Astrocyte of the cerebellum (primary cell): Measurements from ENCODE around the gene QDPR.

Experiments used
- DNase-seq: peaks from one replicate; pipeline ENCODE4 v3.0.0-alpha.2; 2011; ENCODE audit warnings: low read depth
- H3K4me3 ChIP-seq: 2 replicates; pipeline ENCODE4 v1.5.1; 2011; ENCODE audit warnings: mild to moderate bottlenecking, low read depth, low read length, moderate library complexity
- CTCF ChIP-seq: IDR thresholded peaks from 2 replicates; pipeline ENCODE4 v1.5.1; 2012; ENCODE audit warnings: low read length, low read depth, moderate library complexity, mild to moderate bottlenecking; ENCODE audit errors: missing control alignments
- in situ Hi-C: cut with HindIII; loops from 2 replicates; pipeline ENCODE4 v1.10.0; 2017; ENCODE audit warnings: low sequenced_read_pairs

QDPR gene

DNA sequence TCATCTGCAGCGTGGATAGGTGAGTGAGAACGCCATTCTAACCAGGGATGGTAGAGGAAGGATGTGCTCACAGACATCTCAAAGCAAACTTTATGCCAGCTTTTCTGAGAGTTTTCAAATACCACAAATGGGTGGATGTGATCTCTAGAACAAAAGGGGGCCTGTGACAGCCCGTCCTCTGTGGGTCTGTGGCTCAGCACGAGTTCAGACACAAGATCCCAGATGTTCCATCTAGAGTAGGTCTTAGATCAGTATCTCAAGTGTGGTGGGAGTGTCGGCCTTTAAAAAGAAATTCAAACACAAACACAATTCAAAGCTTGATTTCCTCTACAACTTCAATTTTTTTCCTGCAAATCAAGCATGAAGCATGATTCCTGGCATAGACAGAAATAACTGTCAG, 22.8 kb downstream of the QDPR start:
- TF ChIP-seq CTCF: no peak
- no peak overlapping the region for H3K4me3 ChIP-seq
- no peak for DNase-seq
- in situ Hi-C loops: no loop called here

- no peak for TF ChIP-seq CTCF
- no peak for DNase-seq
- in situ Hi-C loops: no loop called here
- no peak overlapping the region for H3K4me3 ChIP-seq
Measured at GRCh38 chr4:17482716-17483115, 29.2 kb downstream of the QDPR start.

DNA sequence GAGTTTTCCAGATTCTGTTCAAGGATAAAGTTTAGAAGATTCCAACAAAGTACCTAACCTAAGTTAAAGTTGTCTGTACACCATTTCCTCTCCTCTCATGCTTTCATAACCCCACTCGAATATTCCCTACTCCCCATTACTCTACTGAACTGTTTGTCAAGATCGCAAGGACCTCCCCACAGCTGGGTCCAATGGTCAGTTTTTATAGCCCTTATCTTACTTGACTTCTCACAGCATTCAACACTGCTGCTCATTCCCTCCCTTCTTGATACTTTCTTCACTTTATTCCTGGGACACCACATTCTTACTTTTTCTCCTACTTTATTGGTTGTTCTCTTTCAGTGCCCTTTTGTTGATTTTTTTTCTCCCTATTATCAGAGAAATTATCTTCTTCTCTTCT, 30.9 kb downstream of the QDPR start:
- in situ Hi-C loops: no loop called here
- H3K4me3 ChIP-seq: no peak overlapping the region
- no peak for TF ChIP-seq CTCF
- DNase-seq: no peak

- TF ChIP-seq CTCF: no peak
- in situ Hi-C loops: no loop called here
- DNase-seq: no peak
- H3K4me3 ChIP-seq: no peak overlapping the region
Measured at GRCh38 chr4:17480210-17480927, 31.5 kb downstream of the QDPR start.

GRCh38 chr4:17477774-17478472, 34.0 kb downstream of the QDPR start:
- no peak for DNase-seq
- no peak for TF ChIP-seq CTCF
- H3K4me3 ChIP-seq: no peak overlapping the region
- in situ Hi-C loops: no loop called here

- DNase-seq: no peak
- TF ChIP-seq CTCF: no peak
- H3K4me3 ChIP-seq: no peak overlapping the region
- in situ Hi-C loops: no loop called here
Measured at GRCh38 chr4:17476853-17477252, 35.0 kb downstream of the QDPR start.
